GM18907 (cell line): ENCODE measurements around the gene HBEGF.

Experiments
- ATAC-seq: cut with Tn5 transposase; IDR thresholded peaks from one replicate; pipeline ENCODE4 v1.9.1; 2021; ENCODE audit warnings: mild to moderate bottlenecking, moderate library complexity; ENCODE audit not compliant: unreplicated experiment

HBEGF gene

DNA sequence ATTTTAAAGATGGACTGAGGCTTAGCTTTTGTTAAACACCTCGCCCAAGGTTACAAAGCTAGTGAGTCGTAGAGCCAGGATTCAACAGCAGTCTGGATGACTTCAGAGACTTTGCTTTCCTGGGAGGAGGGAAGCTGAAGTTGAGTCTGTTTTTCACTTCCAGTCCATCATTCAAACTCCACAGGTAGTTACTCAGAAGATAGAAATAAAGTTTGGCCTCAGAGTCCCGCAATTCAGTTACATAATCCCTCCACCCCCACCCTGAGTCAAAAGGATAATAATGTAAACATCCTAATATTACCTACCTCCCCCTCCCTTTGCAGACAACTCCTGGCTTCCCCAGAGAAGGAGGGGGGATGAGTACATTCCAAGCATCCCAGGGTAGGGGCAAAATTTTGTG, 8.1 kb downstream of the HBEGF start:
- ATAC-seq: no peak

DNA sequence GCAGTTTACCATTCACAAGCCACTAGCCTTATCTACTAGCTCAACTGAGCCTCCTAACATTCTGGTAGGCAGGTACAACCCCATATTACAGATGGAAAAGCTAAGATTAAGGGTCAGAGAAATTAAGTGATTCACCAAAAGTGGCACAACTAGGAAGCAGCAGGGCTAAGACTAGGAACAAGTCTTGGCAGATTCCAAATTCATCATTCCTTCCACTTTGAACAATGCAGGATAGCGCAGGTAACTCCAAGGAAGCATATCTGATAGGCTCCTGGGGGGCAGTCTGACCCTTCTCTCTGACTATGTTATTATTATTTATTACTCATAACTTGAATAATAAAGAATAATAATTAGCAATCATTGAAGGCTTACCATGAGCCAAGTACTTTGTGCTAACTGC, 8.5 kb downstream of the HBEGF start:
- ATAC-seq: no peak

DNA sequence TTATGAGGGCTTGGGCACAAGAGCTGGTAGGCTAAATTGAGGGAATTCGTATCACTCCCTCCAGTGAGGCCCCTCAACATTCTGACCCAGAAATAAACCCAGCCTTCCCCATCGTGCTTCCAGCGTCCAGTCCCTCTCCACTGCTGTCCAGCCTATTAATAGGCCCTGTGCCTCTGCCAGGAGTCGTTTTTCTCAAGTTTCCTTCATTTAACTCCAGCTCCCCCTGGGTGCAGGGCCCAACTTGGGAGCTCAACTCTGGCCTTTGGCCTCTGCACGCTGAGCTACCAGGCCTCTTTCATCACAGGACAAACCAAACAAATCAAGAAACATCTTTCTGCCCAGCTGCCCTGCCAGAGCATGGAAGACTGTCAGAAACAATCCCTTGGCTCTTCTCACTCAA, 10.0 kb downstream of the HBEGF start:
- ATAC-seq: no peak

DNA sequence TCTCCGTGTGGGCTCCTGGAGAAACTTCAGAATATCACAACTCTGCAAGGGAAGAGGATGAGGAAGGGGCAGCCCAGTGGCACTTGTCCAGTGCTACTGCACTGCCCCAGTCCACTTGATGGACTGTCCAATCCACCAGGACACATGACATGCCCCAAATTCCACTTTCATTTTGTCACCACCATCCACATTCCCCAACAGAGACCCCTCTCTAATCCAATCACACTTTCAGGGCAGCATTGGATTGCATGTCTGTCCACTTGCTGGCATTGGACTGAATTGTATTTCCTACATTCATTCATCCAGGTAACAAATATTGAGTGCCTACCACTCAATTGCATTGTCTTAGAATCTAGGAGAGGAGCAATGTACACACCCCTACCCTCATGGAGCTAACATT, 14.8 kb downstream of the HBEGF start:
- ATAC-seq: no peak

DNA sequence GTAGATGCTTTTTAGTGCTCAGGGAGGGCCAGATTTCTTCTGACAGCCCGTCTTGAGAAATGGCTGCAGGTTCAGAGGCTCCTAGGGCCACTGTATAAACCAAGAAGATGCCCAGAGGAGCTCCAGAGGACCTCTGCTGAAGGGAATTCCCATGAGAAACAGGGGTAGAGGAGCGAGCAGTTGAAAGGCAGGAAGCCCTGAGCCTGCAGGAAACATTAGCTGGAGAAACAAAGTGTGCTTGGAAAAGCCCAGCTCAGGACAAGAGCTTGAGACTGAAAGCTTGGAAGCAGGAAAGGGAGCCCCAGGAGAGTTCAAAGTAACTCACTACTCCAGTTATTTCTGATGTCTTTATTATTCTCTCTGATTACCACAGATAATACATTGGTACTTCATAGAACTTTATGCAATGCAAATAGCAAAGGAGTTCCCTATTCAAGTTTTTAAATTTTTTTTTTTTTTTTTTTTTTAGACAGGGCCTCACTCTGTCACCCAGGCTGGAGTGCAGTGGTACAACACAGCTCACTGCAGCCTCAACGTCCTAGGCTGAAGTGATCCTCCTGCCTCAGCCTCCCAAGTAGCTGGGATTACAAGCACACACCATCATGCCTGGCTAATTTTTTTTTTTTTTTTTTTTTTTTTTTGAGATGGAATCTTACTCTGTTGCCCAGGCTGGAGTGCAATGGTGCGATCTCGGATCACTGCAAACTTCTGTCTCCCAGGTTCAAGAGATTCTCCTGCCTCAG, 16.5 kb downstream of the HBEGF start:
- ATAC-seq: no peak

DNA sequence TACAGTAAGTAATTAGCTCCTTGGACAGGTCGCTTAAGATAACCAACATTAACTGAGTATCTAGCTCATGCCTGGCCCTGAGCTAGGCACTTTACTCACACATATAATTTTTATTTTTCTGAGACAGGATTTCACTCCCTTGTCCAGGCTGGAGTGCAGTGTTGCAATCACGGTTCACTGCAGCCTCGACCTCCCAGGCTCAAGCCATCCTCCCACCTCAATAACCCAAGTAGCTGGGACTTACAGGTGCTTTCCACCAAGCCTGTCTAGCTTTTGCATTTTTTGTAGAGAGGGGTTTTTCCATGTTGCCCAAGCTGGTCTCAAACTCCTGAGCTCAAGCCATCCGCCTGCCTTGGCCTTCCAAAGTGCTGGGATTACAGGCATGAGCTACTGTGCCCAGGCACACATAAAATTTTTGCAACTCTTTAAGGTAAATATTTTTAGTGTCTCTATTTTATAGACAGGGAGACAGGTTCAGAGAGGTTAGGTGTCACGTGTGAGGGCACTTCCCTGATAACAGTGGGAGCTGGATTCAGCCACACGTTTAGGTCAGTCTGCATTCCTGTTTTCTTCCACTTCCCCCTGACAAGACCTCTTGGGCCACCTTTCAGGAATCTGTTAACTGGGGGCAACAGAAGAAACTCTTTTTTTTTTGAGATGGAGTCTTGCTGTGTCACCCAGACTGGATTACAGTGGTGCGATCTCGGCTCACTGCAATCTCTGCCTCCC, 18.2 kb downstream of the HBEGF start:
- ATAC-seq: no peak

DNA sequence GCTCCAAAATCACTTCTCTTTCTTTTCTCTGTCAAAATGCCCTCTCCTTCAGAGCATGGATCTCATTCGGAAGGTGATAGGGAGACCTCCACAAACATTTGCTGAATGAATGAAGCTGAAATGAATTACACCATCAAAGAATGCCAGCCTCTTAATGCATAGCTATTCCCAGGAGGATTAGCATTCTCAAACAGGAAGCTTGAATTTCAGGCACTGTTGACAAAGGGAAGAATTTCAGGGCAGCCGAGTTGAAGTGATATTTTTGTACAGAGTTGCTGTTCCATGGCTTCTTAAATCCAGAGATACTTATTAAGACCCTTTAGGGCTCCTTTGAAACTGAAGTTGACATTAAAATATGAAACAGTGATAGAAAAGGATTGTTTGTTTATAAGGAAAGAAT, 18.8 kb downstream of the HBEGF start:
- ATAC-seq: no peak

DNA sequence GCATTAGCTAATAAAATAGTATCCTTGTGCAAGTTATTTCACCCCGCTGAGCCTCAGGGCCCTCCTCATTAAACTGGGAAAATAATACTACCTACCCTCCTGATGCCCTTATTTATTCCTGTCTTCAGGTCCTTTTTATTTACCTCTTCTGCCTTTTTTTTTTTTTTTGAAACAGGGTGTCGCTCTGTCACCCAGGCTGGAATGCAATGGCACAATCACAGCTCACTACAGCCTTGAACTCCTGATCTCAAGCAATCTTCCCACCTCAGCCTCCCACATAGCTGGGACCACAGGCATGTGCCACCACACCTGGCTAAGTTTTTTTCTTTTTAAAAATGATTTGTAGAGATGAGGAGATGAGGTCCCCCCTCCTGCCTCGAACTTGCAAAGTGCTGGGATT, 20.9 kb downstream of the HBEGF start:
- ATAC-seq: no peak

DNA sequence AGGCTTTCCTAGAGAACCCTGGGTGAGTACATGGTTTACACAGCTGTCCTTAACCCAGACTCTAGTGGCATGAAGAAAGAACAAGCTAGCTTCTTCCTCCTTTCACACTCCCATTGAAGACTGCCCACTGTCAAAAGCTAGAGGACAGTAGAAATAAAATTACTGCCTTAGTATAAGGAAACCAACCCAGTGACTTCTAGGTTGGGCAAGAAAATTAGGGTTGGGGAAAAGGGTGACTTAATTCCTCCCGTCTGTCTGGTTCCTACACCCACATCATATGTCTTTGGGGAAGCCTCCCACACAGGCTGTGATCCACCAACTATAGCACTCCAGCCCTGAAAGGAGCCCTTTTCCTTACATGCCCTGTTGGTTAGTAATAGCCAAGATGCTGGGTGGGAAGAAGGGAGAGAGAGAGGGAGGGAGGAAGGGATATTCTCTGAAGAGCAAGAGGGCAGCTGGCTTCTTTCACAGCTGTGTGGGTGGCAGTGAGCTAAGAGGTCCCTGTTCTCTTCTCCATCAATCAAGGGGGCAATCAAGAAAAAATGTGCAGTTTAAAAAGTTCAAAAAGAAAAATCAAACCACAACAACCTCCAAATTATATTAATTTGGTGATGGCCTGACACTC, 21.7 kb downstream of the HBEGF start:
- no peak for ATAC-seq

DNA sequence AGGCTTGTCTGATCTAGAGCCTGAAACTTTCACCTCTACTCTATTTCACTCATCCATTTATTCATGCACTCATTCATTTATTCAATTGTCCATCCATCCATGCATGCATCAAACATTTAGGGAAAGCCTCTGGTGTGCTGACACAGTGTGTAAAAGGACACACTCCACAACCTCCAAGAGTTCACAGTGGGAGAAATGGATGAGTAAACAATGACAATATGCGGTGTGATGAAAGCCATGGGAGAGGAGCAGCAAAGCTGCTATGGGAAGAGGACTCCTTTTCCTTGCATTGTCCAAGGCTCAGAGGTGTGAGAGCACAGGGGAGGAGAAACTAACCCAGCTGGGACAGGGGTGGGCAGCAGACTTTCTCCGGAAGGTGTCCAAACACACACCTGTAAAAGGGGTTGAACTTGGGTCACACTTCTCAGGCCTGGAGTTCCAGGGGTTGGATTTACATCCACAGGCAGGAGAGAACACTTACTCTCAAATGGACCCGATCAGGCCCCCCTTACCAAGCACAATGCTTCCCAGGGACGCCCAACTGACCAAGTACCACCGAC, 22.3 kb downstream of the HBEGF start:
- ATAC-seq: no peak

DNA sequence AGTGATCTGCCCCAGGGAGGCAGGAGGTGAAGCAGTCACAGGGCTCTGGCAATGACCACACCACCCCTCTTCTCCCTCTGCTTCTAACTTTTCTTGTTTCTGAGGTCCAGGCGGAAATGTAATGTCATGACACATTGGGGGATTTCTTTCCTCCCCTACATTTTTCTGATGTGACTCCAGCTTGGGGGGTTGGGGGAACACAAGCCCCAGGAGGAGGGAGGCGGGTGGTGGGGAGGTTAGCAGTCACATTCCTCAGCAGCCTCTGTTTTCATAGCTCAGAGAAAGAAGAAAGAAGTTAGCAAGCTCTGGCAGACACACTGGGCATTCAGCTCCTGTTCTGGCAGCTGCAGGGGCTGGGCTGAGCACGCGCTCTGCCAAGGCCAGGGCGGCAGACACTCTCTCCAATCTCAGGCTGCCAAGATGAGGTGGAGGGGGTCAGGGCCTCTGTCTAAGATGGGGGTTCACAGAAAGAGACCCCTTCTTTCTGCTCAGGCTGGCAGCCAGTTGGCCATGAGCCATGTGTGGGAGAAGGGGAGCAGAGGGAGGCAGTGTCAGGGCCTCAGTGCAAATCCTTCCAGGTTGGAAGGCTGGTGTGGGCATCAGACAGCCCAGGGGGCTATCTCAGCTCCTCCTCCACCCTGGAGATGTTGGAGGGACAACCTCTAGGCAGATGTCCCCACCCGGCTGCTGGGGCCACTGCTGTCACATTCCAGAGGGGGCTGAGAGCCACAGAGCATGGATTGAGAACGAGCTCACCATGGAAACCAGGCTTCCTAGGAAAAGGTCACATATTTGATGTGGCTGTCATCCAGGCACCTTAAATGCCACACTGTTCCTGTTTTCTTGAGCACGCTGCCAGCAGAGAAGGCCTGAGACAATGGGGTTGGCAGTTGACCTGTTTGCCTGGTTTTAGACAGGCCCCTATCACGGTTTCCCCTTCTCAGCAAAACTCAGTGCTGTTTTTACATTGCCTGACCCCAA, 23.4 kb downstream of the HBEGF start:
- ATAC-seq: no peak

DNA sequence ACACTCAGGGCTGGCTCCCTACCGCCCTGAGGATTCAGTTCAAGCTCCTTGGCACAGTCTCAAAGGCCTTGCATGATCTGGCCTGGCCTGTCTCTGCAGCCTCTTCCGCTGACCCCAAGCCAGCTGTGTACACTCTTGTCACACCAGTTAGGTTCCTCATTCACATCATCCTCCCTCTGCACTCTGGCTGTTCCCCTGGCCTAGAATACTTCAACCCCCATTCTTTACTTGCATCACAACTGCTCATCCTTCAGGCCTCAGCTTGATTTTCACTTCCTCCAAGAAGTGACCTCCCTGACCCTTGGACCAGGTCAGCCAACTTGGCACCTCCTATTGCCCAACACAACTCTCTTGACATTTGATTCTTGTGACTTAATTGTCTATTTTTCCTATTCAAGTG, 24.6 kb downstream of the HBEGF start:
- ATAC-seq: peak; percentile 63

DNA sequence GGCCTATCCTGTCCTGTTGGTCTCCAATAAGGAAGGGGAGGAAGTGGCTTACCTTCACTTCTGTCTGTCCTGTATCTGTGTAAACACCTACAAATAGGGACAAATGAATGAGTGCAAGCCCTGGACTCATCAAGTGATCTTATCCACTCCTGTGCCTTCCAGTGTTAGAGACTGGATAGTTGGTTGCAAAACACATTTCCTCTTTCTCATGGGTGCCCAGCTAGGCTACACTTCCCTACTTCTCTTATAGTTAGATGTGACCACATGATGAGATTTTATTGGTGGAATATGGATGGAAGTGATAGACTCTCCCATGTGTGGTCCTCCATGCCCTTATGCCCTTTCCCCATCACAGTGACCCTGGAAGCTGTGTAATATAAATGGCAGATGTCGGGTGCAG, 26.6 kb downstream of the HBEGF start:
- no peak for ATAC-seq

DNA sequence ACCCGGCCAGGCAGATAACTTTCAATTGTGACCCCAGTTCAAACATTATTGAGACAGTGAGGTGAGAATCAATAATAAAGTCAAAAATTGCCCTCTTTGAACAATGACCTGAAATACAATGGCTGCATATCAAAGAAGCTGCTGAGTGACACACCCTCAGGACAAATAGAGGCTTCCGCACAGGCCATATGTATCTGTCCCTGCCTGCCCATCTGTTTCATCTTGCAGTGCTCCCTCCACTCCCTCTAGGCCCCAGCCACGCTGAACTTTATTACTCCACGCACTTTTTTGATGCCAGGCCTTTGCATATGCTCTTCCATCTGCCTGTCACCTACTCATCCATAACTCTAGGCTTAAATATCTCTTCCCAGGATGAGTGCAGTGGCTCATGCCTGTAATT, 27.6 kb downstream of the HBEGF start:
- no peak for ATAC-seq

DNA sequence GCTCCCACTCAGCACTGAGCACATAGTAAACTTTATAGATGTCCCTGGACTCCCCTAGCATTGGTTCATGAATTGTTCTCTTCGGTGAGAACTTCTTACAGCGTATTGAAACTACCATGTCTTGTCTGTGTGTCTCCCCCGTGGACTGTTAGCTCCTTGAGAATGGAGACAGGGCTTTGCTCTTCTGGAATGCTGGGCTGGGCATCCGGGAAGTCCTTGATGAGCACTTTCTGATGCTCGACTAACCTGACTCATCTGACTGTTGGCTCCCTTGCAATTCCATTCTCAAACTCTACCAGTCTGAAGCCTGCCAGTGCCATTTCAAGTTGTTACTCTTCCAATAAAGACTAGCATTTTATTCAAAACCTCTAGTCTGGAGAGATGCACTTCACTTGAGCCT, 28.5 kb downstream of the HBEGF start:
- ATAC-seq: no peak

DNA sequence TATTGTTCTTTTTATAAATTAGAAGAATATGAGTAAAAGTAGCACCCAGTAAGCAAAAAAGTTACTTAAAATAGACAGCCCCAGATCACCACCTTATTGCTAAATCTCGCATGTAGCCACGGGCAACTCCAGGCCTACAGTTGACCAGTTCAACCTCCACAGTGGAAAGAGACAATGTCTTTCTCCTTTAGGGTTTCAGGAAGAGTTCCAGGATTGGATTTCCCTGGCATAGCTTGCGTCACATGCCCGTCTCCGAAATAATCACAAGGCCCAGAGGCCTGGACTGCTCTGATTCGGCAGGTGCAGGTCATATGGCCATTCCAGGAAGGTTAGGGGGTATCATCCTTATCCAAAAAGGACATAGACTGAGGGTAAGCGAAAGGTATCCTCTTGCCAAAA, 33.6 kb downstream of the HBEGF start:
- no peak for ATAC-seq

DNA sequence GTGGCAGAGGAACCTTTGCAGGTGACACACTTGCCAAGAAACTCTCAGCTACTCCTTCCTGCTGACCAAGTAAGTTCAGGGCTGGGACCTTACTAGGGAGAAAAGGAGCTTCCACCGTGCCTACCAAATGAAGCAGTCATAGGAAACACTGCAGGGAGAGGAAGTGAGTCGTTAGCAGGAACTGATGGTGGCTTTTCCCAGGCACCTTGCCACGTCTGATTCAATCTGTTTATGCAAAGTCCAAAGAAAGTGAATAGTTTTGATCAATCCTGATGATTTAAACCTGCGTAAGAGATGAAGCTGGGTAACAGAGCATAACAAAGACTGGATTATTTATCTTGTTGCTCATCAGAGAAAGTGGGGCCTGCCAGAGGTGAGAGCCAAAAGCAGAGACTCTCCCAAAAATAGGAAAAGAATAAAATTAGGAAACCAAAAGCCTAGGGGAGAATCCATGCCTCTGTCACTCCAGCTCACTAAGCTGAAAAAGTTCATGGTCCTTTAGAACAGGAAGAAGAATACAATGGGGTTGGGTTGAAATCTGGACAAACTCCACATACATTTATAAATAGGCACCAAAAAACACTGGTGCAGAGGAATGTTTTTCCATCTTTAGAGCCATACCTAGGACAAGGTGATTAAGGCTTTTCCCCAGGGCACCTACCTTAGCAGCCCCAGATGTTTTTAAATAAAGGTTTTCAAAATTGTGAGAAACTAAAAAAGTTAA, 34.2 kb downstream of the HBEGF start:
- no peak for ATAC-seq

DNA sequence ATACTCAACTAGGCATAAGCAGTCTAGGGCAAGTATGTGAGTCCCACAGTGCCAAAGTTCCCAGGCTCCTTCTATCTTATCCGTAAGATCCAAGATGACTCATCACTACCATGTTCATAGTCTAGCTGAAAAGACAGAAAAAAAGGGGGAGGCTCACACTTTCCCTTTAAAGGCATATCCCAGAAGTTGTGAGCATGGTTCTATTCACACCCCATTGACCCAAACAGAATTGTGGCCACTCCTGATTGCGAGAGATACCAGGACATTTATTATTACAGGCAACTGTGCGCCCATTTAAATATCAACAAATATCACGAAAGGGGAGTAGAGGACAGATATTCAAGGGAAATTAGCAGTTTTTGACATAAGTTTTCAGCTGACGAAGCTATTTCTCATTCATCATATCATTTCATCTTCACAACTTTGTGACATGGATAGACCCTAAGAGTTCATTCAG, 35.4 kb downstream of the HBEGF start:
- ATAC-seq: no peak

DNA sequence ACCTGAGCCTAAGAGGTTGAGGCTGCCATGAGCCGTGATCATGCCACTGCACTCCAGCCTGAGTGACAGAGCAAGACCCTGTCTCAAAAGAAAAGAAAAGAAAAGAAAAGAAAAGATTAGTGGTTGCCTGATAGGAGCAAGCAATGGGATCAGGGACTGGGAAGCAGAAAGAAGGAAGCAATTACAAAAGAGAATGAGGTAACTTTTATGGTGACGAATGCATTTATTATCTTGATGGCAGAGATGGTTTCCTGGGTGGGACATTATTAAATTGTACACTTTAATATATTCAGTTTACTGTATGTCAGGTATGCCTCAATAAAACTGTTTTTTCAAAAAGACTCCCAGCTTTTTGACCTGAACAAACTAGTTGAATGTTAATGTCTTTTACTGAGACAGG, 36.0 kb downstream of the HBEGF start:
- no peak for ATAC-seq

DNA sequence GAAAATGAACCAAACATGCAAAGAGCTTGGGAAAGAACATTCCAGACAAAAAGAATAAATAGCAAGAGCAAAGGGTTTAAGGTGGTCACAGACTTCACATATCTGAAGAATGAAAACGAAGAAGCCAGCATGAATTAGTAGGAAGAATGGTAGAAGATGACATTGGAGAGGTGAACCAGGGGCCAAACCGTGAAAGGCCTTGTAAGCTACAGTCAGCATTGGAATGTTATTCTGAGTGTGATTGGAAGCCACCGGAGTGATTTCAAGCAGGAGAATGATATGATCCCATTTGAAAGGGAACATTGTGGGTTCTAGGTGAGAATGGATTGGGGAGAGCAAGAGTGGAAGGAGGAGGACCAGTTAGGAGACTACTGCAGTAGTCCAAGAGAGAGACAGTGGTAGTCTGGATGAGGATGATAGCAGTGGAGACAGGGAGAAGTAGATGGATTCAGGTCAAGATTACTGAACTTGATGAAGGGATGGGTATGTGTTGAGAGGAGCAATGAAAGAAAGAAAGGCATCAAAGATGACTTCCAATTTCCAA, 36.6 kb downstream of the HBEGF start:
- ATAC-seq: no peak
